Kasumi-1 (cell line): ENCODE results near the gene FTO.
"Not testable (repeated sequence)": the region's sequence is repeated elsewhere in the genome, so short reads cannot be mapped to it uniquely, and the experiment has no call there.

Experiments used
- DNase-seq, 2 experiments: peaks; one replicate each; lab custom pipeline; 2025; lab: John Stamatoyannopoulos, UW

Gene FTO

DNA sequence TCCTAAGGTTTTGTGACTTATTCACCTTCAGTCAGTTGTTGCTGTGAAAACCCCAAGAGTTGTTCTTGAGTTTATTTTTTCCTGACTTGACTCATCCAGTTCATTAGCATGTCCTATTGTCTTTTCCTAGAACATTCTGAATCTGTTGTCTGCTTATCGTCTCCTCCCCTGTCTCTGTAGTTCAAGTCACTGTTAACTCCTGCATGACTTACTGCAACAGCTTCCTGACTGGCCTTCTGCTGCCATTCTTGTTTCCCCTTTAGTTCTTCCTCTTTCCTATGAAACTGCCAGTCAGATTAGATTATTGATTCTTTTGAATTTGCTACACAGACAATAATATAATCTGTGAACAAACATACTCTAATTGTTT is 161.5 kb downstream of the FTO start:
- peak; percentile 93 to 95 for DNase-seq

- no peak for DNase-seq
Observed at GRCh38 chr16:53866520-53866919, 162.6 kb downstream of the FTO start.

- no peak for DNase-seq
Observed at GRCh38 chr16:53870831-53871230, 166.9 kb downstream of the FTO start.

- DNase-seq = peak; percentile 70 to 78
Observed at GRCh38 chr16:53872248-53873221, 168.6 kb downstream of the FTO start.

- no peak for DNase-seq
Observed at GRCh38 chr16:53876811-53877210, 172.9 kb downstream of the FTO start.

- DNase-seq = no peak
Observed at GRCh38 chr16:53878216-53878615, 174.3 kb downstream of the FTO start.

- DNase-seq = no peak
Observed at GRCh38 chr16:53881371-53881770, 177.4 kb downstream of the FTO start.

GRCh38 chr16:53882310-53882709 is 178.4 kb downstream of the FTO start:
- peak; percentile 10 to 15 for DNase-seq

DNA sequence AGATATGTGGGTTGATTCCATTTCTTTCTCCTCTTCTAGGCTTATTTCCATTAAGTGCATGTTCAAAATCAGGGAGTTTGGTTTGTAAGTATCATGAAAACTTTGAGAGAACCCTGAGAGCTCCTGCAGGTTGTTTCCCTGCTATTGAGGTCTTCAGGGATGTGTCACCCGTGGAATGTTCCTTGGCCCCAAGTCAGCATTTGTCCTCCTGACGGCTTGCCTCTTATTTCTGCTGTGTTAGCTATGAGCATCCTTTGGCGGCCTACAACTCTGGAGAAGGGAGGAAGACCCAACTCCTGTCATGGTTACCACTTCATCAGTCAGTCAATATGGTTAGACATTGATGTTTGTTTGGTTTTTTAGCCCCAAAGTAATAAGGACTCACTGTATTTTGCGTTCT is 180.8 kb downstream of the FTO start:
- DNase-seq = no peak

GRCh38 chr16:53886482-53887378 is 182.8 kb downstream of the FTO start:
- DNase-seq = no peak

- DNase-seq = no peak
Observed at GRCh38 chr16:53888222-53888621, 184.3 kb downstream of the FTO start.

- not testable (repeated sequence) for DNase-seq
Observed at GRCh38 chr16:53890877-53891276, 186.9 kb downstream of the FTO start.

- no peak for DNase-seq
Observed at GRCh38 chr16:53891409-53892139, 187.6 kb downstream of the FTO start.

- DNase-seq = peak; percentile 60 to 62
Observed at GRCh38 chr16:53892155-53892554, 188.2 kb downstream of the FTO start.

DNA sequence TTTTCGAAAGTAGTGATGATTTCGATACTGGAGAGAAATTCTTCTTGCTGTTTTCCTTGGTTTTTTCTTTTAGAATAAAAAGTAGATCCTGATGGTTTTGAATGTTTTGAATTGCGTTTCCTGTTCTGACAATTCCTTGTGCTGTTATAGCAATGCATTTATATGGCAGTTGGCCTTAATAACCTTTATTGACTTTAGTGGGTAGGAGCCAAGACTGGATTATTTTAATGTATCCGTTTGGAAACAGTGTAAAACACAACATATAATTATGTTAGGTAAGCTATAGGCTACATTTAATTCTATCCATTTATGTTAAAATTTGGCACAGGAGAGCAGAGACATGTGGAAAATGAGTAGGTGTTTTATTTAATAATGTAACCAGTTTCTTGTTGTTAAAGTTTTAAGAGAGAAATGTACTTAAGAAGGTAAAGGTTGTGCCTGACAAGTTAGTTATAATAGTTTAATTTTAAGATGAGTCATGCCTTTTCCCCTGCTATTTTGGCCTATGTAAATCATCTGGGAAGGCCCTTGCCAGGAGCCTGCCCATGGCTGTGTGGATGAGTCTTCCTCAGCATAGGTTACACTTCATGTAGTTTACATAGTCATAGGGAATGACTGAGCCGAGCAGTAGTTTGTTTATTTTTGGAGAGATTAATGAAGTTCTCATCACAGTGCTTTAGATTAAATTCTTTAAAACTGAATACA is 189.9 kb downstream of the FTO start:
- DNase-seq = no peak

DNA sequence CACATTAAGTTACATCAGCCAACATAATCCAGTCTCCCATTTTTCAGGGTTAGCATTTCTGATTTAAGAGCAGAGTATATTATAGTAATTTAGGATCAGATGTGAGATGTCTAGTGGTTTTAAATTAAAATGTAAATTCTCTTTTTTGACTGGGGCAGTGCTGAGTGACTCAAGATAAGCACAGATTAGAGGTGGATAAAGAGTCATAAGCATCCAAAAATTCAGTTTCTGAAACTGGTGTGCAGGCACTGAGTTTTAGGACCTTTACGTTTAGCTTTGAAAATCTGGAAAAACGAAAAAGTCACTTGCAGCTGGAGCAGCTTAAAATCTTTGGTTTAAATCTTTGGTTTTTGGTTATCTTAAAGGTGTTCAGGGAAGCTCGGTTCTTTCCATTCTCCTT is 190.7 kb downstream of the FTO start:
- no peak for DNase-seq

DNA sequence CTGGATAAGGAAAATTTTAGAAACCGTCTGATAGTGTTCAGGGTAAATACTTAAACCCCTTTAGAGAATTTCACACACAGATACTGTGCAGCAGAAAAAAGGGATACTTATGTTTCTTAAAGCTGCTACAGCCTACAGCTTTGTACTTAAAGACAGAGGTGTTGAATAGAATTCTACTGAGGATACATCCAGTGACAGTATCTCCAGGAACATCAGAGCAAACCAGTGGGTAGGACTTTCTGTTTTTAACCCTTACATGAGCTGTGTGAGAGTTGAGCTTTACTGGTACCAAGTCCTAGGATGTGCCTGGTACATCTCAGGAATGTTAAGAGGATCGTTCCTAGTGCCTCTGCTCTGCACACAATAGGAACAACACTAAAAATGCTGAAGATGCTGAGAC is 191.5 kb downstream of the FTO start:
- DNase-seq = no peak

- DNase-seq = no peak
Observed at GRCh38 chr16:53895851-53896250, 191.9 kb downstream of the FTO start.

DNA sequence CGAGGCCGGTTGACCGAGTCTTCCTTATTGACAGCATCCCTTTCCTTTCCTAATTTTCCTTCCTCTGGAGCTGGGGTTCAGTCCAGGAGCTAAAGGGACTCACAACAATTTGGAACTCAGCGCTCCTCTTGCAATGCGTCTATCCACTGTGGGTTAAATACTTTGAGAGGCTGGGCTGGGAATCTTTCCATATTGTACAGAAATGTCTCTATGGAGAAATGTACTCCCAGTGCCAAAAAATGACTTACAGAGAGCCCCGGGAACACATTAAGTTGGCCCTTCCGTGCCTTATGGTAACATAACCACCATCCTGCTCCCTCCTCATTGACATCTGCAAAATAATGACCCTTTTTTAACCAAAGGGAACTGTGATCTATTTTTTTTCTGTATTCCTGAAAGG is 192.8 kb downstream of the FTO start:
- no peak for DNase-seq

DNA sequence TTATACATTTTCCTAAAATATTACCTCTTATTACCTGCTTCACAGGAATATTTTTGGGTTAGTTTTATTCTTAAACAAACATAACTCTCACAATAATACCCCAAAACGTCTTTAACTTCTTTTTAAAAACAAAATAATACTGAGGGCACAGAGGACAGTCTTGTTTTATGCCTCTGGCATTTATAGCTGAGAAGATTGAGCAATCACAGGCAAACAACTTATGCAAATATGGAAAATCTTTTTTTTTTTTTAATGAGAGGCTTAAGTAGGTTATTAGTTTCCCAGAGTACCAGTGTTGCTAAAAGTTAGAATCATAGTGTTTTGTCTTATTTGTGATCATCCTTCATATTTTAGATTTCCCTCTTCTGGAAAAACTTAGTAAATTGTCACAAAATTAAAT is 195.0 kb downstream of the FTO start:
- DNase-seq = no peak

- no peak for DNase-seq
Observed at GRCh38 chr16:53899431-53899830, 195.5 kb downstream of the FTO start.

GRCh38 chr16:53900667-53901066 is 196.7 kb downstream of the FTO start:
- no peak for DNase-seq
